Measurements from ENCODE around the gene FBXL19.

The FBXL19 gene

DNA sequence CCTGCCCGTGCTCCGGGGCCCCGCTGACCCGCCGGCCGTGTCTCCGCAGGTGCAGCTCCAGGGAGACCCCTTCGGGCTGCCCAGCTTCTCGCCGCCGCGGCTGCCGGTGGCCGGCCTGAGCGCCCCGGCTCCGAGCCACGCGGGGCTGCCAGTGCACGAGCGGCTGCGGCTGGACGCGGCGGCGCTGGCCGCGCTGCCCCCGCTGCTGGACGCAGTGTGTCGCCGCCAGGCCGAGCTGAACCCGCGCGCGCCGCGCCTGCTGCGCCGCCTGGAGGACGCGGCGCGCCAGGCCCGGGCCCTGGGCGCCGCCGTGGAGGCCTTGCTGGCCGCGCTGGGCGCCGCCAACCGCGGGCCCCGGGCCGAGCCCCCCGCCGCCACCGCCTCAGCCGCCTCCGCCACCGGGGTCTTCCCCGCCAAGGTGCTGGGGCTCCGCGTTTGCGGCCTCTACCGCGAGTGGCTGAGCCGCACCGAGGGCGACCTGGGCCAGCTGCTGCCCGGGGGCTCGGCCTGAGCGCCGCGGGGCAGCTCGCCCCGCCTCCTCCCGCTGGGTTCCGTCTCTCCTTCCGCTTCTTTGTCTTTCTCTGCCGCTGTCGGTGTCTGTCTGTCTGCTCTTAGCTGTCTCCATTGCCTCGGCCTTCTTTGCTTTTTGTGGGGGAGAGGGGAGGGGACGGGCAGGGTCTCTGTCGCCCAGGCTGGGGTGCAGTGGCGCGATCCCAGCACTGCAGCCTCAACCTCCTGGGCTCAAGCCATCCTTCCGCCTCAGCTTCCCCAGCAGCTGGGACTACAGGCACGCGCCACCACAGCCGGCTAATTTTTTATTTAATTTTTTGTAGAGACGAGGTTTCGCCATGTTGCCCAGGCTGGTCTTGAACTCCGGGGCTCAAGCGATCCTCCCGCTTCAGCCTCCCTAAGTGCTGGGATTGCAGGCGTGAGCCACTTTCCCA is 21.1 kb upstream of the FBXL19 start:
- H3K9me3 Mint-ChIP-seq, result no peaks in the 10 kb centered on the region
- peak overlapping the region; percentile 96 for H3K4me3 Mint-ChIP-seq
- intact Hi-C loops (cut with micrococcal nuclease), result loop anchor here (2.0 to 5.0 kb wide), 2 partner anchors 28 to 60 kb away; no protein-coding TSS in a partner anchor
- H3K4me1 Mint-ChIP-seq (ENCODE audit: low read depth), result peaks cover 38% of the 10 kb centered on the region
- H3K27me3 Mint-ChIP-seq, result no peaks in the 10 kb centered on the region
- peaks cover 13% of the 10 kb centered on the region for H3K36me3 Mint-ChIP-seq (ENCODE audit: low read depth)
- H3K27ac Mint-ChIP-seq, result peak overlapping the region; percentile 98

DNA sequence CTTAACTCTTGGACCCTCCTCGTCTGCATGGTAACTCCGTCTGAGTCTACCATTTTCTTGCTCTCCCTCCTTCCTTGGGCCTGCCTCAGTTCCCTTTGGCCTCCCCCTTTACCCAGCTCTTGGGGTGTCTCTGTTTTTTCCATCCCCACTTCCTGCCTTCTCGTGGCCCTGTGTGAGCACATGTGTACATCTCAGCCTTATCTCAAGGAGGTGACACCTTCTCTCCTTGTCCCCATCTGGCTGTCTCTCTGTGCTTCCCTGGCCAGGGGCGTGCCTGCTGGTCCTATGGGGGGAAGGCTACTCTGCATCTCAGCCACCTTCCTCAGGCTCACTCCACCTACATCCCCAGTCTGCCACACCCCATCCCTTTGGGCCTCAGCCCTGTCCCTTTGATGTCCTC is 20.4 kb upstream of the FBXL19 start:
- Mint-ChIP-seq H3K9me3 (no peaks in the 10 kb centered on the region), H3K4me1 (ENCODE audit: low read depth) (peaks cover 31% of the 10 kb centered on the region), H3K27me3 (no peaks in the 10 kb centered on the region), H3K4me3 (peak overlapping the region; percentile 96), H3K27ac (peak overlapping the region; percentile 98), H3K36me3 (ENCODE audit: low read depth) (peaks cover 13% of the 10 kb centered on the region)
- intact Hi-C loops (cut with micrococcal nuclease), result loop anchor here (2.0 to 5.0 kb wide), 2 partner anchors 28 to 61 kb away; no protein-coding TSS in a partner anchor

DNA sequence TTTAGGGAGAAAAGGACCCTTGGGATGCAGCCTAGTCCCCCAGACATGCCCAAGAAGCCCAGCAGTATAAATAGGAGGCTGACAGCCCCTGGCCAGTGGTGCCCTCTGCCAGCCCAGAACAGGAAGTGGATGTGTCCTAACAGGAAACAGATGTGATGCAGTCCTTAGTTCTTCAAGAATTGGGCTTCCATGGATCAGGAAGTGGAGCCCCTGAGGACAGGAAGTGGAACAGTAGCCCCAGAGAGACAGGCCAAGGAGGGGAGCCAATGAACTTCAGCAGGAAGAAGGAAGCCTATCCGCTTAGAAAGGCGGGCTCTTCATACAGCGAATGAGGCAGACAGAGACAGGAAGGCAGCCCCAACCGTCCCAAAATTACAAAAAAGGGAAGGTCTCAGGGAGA is 19.8 kb upstream of the FBXL19 start:
- H3K4me3 Mint-ChIP-seq, result peak overlapping the region; percentile 61
- H3K27ac Mint-ChIP-seq, result peak overlapping the region; percentile 98
- no peaks in the 10 kb centered on the region for H3K9me3 Mint-ChIP-seq
- intact Hi-C loops (cut with micrococcal nuclease), result loop anchor here (2.0 to 5.0 kb wide), 2 partner anchors 29 to 61 kb away; no protein-coding TSS in a partner anchor
- H3K27me3 Mint-ChIP-seq, result no peaks in the 10 kb centered on the region
- H3K4me1 Mint-ChIP-seq (ENCODE audit: low read depth), result peaks cover 31% of the 10 kb centered on the region
- H3K36me3 Mint-ChIP-seq (ENCODE audit: low read depth), result peaks cover 13% of the 10 kb centered on the region

DNA sequence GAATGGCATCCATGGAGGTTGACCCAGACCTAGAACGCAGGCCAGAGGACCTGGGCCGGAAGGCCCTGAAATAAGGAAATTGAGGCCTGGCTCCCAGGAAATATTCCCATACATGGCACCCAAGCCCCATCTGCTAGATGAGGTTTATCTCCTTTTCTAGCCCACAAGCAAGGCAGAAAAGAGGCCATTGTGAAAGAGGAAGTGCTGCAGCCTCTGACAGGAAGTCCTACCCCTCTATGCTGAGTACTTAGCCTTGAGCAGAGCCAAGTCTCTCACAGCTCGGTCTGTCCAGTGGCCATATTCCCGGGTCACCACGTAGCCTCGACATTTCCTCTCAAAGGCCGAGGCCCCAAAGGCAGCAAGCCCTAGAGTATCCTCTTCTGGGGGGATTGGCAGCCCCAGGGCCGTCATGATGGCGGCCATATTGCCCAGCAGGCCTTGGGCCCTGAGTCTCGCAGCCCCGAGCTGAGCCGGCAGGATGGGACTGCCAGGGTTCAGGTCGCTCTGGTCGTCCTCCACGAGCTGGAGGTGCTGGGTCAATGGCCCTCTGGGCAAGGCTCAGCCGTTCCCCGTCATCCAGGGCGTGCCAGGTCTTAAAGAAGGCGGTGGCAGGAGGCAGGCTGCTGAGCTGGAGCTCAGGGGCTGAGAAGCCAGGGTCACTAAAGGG is 19.1 kb upstream of the FBXL19 start:
- no peaks in the 10 kb centered on the region for H3K9me3 Mint-ChIP-seq
- H3K4me1 Mint-ChIP-seq (ENCODE audit: low read depth), result peaks cover 31% of the 10 kb centered on the region
- peak overlapping the region; percentile 98 for H3K27ac Mint-ChIP-seq
- intact Hi-C loops (cut with micrococcal nuclease), result loop anchor here (5.0 kb wide), 1 partner anchor 62 kb away; no protein-coding TSS in a partner anchor
- H3K27me3 Mint-ChIP-seq, result no peaks in the 10 kb centered on the region
- no peak overlapping the region for H3K4me3 Mint-ChIP-seq
- H3K36me3 Mint-ChIP-seq (ENCODE audit: low read depth), result peaks cover 13% of the 10 kb centered on the region

DNA sequence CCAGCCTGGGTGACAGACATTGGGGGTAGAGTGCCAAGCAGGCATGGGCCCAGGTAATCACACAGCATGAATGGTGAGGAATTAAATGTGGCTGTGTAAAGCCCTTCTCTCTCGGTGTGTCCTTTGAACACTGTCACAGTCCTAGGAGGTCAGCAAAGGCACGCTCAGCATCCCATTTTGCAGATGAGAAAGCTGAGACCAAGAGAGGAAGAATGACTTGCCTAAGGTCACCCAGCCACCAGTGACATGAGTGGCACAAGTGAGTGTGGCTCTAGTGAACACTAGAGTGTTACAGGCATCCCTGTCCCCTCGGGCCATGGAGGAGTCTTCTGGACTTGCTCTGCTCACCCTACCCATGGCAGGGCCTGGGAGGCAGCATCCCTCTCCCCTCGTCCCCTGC is 16.3 kb upstream of the FBXL19 start:
- no peaks in the 10 kb centered on the region for H3K9me3 Mint-ChIP-seq
- H3K4me1 Mint-ChIP-seq (ENCODE audit: low read depth), result peaks cover 26% of the 10 kb centered on the region
- no peak overlapping the region for H3K4me3 Mint-ChIP-seq
- no peaks in the 10 kb centered on the region for H3K27me3 Mint-ChIP-seq
- intact Hi-C loops (cut with micrococcal nuclease), result no loop called here
- no peak overlapping the region for H3K27ac Mint-ChIP-seq
- peaks cover 13% of the 10 kb centered on the region for H3K36me3 Mint-ChIP-seq (ENCODE audit: low read depth)

DNA sequence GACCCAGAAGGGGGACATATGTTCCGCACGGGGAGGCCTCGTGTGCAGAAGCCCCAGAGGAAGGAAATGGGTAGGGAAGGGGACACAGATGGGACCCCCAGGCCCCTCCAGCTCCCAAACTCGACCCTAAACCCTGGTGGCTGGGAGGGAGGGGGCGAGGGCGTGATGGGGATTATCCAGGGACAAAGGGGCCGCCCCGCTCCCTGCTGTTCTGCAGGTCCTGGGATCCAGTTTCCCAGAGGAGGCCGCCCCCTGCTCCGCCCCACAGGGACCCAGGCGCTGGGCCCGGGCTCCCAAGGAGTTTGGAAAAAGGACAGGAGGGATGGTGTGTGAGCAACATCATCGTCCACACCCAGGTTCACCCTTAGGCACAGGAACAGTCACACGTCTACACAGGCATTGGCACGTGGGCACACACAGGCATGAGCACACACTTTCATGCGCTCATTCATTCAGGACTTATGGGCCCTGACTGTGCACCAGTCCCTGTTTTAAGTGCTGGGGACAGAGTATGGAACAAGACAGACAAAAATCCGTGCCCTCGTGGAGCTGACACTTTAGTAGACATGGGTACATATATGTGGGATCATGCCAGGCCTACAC is 12.8 kb upstream of the FBXL19 start:
- H3K27ac Mint-ChIP-seq, result no peak overlapping the region
- H3K4me1 Mint-ChIP-seq (ENCODE audit: low read depth), result no peaks in the 10 kb centered on the region
- H3K27me3 Mint-ChIP-seq, result no peaks in the 10 kb centered on the region
- H3K36me3 Mint-ChIP-seq (ENCODE audit: low read depth), result no peaks in the 10 kb centered on the region
- no peak overlapping the region for H3K4me3 Mint-ChIP-seq
- intact Hi-C loops (cut with micrococcal nuclease), result no loop called here
- H3K9me3 Mint-ChIP-seq, result no peaks in the 10 kb centered on the region

DNA sequence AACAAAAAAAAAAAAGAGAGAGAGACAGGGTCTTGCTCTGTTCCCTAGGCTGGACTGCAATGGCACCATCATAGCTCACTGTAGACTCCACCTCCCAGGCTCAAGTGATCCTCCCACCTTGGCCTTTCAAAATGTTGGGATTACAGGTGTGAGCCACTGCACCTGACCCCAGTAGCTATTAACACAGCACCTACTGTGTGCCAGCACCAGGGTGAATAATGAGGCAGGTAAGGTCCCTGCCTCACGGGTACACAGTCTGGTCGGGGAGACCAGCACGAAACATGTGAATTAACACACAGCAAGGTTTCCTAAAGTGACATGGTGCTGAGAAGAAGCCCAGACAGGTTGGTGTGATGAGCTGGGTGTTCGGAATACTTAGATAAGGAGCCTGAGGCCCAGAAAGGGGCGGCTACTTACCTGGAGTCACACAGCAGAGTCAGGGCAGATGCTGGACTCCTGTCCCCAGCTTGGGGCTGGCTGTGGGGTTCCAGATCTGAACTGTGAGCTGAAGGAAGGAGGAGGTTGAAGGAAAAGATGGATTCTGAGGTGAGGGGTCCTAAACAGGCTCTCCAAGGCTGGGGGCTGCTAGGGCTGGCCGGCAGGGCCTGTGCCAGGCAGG is 10.5 kb upstream of the FBXL19 start:
- Mint-ChIP-seq H3K27ac (no peak overlapping the region), H3K4me1 (ENCODE audit: low read depth) (no peaks in the 10 kb centered on the region), H3K27me3 (no peaks in the 10 kb centered on the region), H3K9me3 (no peaks in the 10 kb centered on the region), H3K36me3 (ENCODE audit: low read depth) (no peaks in the 10 kb centered on the region), H3K4me3 (no peak overlapping the region)
- intact Hi-C loops (cut with micrococcal nuclease), result no loop called here

DNA sequence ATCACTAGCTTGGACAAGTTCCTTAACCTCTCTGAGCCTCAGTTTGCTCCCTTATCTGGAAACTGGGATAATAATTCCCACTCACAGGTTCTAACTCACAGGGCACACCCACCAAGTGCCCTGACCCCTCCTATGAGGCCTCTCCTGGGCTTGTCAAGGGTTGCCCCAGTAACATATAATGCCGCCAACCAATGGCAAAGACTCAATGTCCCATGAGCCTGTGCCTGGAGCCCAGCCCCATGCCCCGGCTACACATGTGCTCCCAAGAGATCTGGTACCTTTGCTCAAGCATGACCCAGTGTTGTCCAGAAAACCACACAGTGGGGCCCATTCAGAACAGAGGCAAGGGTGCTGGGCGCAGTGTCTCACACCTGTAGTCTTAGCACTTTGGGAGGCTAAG is 8.5 kb upstream of the FBXL19 start:
- no peaks in the 10 kb centered on the region for H3K36me3 Mint-ChIP-seq (ENCODE audit: low read depth)
- no peak overlapping the region for H3K4me3 Mint-ChIP-seq
- H3K27ac Mint-ChIP-seq, result no peak overlapping the region
- peaks cover 10% of the 10 kb centered on the region for H3K9me3 Mint-ChIP-seq
- H3K4me1 Mint-ChIP-seq (ENCODE audit: low read depth), result peaks cover 10% of the 10 kb centered on the region
- intact Hi-C loops (cut with micrococcal nuclease), result no loop called here
- no peaks in the 10 kb centered on the region for H3K27me3 Mint-ChIP-seq

DNA sequence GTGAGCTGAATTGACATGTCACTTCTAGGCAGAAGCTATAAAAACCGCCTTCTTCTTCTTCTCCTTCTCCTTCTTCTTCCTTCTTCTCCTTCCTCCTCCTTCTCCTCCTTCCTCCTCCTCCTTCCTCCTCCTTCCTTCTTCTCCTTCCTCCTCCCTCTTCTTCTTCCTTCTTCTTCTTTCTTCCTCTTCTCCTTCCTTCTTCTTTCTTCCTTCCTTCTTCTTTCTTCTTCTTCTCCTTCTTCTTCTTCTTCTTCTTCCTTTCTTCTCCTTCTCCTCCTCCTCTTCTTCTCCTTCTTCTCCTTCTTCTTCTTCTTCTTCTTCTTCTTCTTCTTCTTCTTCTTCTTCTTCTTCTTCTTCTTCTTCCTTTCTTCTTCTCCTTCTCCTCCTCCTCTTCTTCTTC is 4.8 kb upstream of the FBXL19 start:
- Mint-ChIP-seq H3K4me3 (no peak overlapping the region), H3K36me3 (ENCODE audit: low read depth) (peaks cover 14% of the 10 kb centered on the region), H3K4me1 (ENCODE audit: low read depth) (peaks cover 26% of the 10 kb centered on the region), H3K9me3 (peaks cover 10% of the 10 kb centered on the region), H3K27ac (peak overlapping the region; percentile 3), H3K27me3 (no peaks in the 10 kb centered on the region)
- intact Hi-C loops (cut with micrococcal nuclease), result no loop called here

DNA sequence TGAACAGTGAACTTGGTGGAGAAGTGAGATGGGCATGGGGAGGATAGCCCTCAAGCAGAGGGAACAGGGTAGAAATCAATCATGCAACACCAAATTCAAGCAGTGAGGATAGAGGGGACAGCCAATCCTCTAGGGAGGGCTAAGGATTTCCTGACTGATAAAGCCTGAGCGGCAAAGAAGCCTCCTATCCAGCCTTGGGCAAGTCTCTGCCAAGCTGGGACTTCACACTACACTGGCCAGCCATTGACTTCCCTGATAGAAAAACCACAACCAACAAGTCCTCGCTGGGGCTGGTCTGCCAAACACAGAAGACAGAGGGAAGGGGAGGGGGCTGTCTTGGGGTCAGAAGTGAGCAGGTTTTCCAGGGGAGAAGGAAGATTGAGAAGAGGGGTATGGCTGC is 2.5 kb upstream of the FBXL19 start:
- H3K27me3 Mint-ChIP-seq, result no peaks in the 10 kb centered on the region

DNA sequence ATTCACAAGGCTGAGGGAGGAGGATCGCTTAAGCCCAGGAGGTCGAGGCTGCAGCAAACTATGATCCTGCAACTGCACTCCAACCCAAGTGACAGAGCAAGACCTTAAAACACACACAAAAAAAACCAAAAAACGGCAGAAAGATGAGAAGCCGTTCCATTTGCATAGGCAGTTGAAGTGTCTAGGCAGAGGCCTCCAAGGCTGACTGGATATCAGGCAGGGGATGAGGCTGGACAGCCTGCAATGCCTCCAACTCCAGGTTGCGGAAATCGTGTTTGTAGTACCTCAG is 2.0 kb upstream of the FBXL19 start:
- peak overlapping the region; percentile 96 for H3K27ac Mint-ChIP-seq
- peak overlapping the region; percentile 90 for H3K4me3 Mint-ChIP-seq
- intact Hi-C loops (cut with micrococcal nuclease), result loop anchor here (1.0 kb wide), 1 partner anchor 77 kb away; no protein-coding TSS in a partner anchor
- peaks cover 29% of the 10 kb centered on the region for H3K36me3 Mint-ChIP-seq (ENCODE audit: low read depth)
- H3K9me3 Mint-ChIP-seq, result peaks cover 10% of the 10 kb centered on the region
- H3K27me3 Mint-ChIP-seq, result no peaks in the 10 kb centered on the region
- H3K4me1 Mint-ChIP-seq (ENCODE audit: low read depth), result peaks cover 45% of the 10 kb centered on the region

More for the DNA sequence above, 2.5 kb upstream of the FBXL19 start:
- Mint-ChIP-seq H3K27ac (peak overlapping the region; percentile 96), H3K9me3 (peaks cover 10% of the 10 kb centered on the region), H3K36me3 (ENCODE audit: low read depth) (peaks cover 24% of the 10 kb centered on the region), H3K4me1 (ENCODE audit: low read depth) (peaks cover 40% of the 10 kb centered on the region), H3K4me3 (no peak overlapping the region)
- intact Hi-C loops (cut with micrococcal nuclease), result loop anchor here (1.0 kb wide), 1 partner anchor 77 kb away; no protein-coding TSS in a partner anchor

DNA sequence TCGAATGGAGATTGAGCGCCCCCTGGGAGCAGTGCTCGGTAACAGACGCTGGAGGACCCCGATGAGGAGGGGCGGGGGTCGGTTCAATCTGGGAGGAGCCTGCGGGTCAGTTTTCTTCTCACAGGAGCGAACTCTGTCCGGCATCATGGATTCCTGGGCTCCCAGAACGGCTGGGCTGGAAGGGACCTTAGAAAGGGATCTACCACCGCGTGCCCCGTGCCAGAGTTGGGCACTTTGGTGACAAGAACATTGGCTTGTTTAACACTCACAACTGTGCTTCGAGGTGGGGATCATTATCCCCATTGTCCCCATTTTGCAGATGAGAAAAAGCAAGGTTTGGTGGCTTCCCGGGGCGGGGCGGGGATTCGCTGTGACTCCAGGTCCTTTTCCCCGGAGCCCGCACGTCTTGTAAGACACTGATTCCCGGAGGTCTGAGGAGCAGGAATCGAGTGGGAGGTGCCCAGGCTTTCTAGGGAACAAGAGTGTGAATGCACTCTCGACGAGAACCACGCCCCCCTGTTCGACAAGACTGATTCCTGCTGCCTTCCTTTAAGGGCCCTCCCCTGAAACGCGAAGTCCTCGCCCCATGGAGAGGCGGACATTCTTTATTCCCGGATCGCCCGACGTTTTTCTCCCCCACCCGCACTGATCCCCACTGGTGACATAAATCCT is 1.5 kb upstream of the FBXL19 start:
- no peaks in the 10 kb centered on the region for H3K27me3 Mint-ChIP-seq
- peaks cover 10% of the 10 kb centered on the region for H3K9me3 Mint-ChIP-seq
- H3K36me3 Mint-ChIP-seq (ENCODE audit: low read depth), result peaks cover 34% of the 10 kb centered on the region
- peak overlapping the region; percentile 96 for H3K27ac Mint-ChIP-seq
- intact Hi-C loops (cut with micrococcal nuclease), result loop anchor here (1.0 to 2.0 kb wide), 6 partner anchors 26 to 271 kb away; partner anchors contain the start of genes CFAP119, CTF1, ORAI3 and PRR14
- H3K4me1 Mint-ChIP-seq (ENCODE audit: low read depth), result peaks cover 50% of the 10 kb centered on the region
- peak overlapping the region; percentile 90 for H3K4me3 Mint-ChIP-seq

DNA sequence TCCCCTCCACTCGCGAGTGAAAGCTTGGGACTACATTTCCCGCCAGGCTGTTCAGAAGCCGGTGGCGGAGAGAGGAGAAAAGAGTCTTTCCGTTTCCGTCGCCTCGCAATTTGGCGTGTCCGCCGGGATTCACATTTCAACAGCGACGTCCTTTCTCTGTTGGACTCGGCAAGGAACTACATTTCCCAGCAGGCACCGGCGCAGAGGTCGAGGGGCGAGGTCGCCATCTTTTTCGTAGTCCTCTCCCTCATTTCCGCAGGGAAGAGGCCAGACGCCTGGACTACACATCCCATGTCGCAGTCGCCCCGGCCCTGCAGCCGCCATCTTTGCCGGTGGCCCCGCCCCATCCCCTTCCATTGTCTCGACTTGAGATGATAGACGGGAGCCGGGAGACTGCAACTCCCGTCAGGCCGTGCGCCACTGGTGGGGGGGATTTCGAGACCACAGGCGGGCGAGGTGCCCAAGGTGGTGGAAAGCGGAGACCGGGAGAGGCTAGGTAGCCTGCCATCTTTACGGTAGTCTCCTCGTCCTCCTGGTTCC is 882 bp upstream of the FBXL19 start:
- Mint-ChIP-seq H3K4me3 (peak overlapping the region; percentile 90), H3K4me1 (ENCODE audit: low read depth) (peaks cover 50% of the 10 kb centered on the region), H3K27me3 (no peaks in the 10 kb centered on the region), H3K36me3 (ENCODE audit: low read depth) (peaks cover 40% of the 10 kb centered on the region), H3K27ac (peak overlapping the region; percentile 96), H3K9me3 (peaks cover 10% of the 10 kb centered on the region)
- intact Hi-C loops (cut with micrococcal nuclease), result loop anchor here (1.0 to 2.0 kb wide), 5 partner anchors 26 to 272 kb away; partner anchors contain the start of genes CFAP119, CTF1, ORAI3 and PRR14

All from dendritic cell treated with granulocyte-macrophage colony-stimulating factor and Interleukin-4, amounts not matched to agents 40 ng/mL and 50 ng/mL, for 4 days (primary cell).